CD4-positive, alpha-beta T cell (primary cell): Measurements from ENCODE around the gene KCNIP4. TPM values are rescaled to one million over a fixed set of nuclear protein-coding genes. Genes with fewer than 3 reads are reported as not detected.

Experiments
- ATAC-seq: fragments of 200-7000 bp; cut with Tn5 transposase; one replicate; pipeline ENCODE4 v1.10.0; 2022; ENCODE audit warnings: mild to moderate bottlenecking; ENCODE audit not compliant: poor library complexity
- CTCF ChIA-PET: fragments of 350-600 bp; sonication (Branson Sonifier 250); formaldehyde crosslinking; loops from one replicate; lab custom pipeline; 2021; ENCODE audit warnings: antibody characterized with exemption, inconsistent platforms; lab: Charles Lee
- POLR2A ChIA-PET: fragments of 350-600 bp; sonication (Branson Sonifier 250); formaldehyde crosslinking; loops from one replicate; lab custom pipeline; 2021; ENCODE audit warnings: antibody characterized with exemption, inconsistent platforms; lab: Charles Lee
- DNase-seq, 14 experiments: peaks; one replicate each; pipeline ENCODE4 v3.0.0-alpha.2; 2013 to 2020; ENCODE audit warnings: mixed read lengths in 2 of 14
- H3K27ac ChIP-seq, 2 donors: one replicate each; pipeline versions ENCODE4 v1.5.1 to v1.7.0; 2013; ENCODE audit warnings: low read length in 2 of 2, low read depth in 1 of 2, mild to moderate bottlenecking in 1 of 2
- H3K27me3 ChIP-seq, 2 experiments: 1 replicate in 1 of 2; 2 replicates in 1 of 2; pipeline versions ENCODE4 v1.6.1 to v1.7.0; 2013; ENCODE audit warnings: low read length in 2 of 2, control low read depth in 1 of 2, mild to moderate bottlenecking in 1 of 2, moderate library complexity in 1 of 2; ENCODE audit not compliant: insufficient read depth in 2 of 2, control insufficient read depth in 1 of 2
- H3K36me3 ChIP-seq: one replicate; pipeline ENCODE4 v1.6.1; 2013; ENCODE audit warnings: low read length, control low read depth; ENCODE audit not compliant: insufficient read depth
- H3K4me1 ChIP-seq: one replicate; pipeline ENCODE4 v1.6.1; 2013; ENCODE audit warnings: low read length, control low read depth; ENCODE audit not compliant: insufficient read depth
- H3K4me3 ChIP-seq: one replicate; pipeline ENCODE4 v1.5.1; 2013; ENCODE audit warnings: mild to moderate bottlenecking, low read length, moderate library complexity
- H3K9me3 ChIP-seq, 2 experiments: 1 replicate in 1 of 2; 2 replicates in 1 of 2; pipeline versions ENCODE4 v1.6.1 to v1.7.0; 2013; ENCODE audit warnings: low read length in 2 of 2, mild to moderate bottlenecking in 2 of 2, control low read depth in 1 of 2, moderate library complexity in 1 of 2; ENCODE audit not compliant: control insufficient read depth in 1 of 2, insufficient read depth in 1 of 2
- H3K27ac Mint-ChIP-seq: one replicate; pipeline ENCODE4 v1.8.0; 2020; ENCODE audit warnings: mixed read lengths
- H3K27me3 Mint-ChIP-seq: one replicate; pipeline ENCODE4 v1.8.0; 2021; ENCODE audit warnings: mixed read lengths
- H3K36me3 Mint-ChIP-seq: one replicate; pipeline ENCODE4 v1.8.0; 2021; ENCODE audit warnings: low read depth, mixed read lengths
- H3K4me1 Mint-ChIP-seq: one replicate; pipeline ENCODE4 v1.8.0; 2021; ENCODE audit warnings: low read depth, mixed read lengths
- H3K4me3 Mint-ChIP-seq: one replicate; pipeline ENCODE4 v1.8.0; 2020; ENCODE audit warnings: mild to moderate bottlenecking, mixed read lengths
- H3K9me3 Mint-ChIP-seq: one replicate; pipeline ENCODE4 v1.8.0; 2020; ENCODE audit warnings: mixed read lengths
- intact Hi-C, 2 experiments: fragments of 100-400 bp; cut with DNase I in 1 of 2; cut with micrococcal nuclease in 1 of 2; formaldehyde crosslinking; loops; one replicate each; pipeline versions ENCODE4 v1.15.1 to v1.9.0; 2023 to 2025; cut with DNase I, micrococcal nuclease
- total RNA-seq, 174 experiments: library from RNA in 2 of 174; stranded (reverse) in 2 of 174; gene quantifications; one replicate each; pipeline ENCODE4 v1.2.3 and lab custom pipeline; 2021 to 2026
- TF ChIP-seq, protein P1 (sequence below): fragments of 200-600 bp; IDR thresholded peaks from one replicate; pipeline ENCODE4 v1.8.0; 2022; ENCODE audit warnings: antibody characterized with exemption, mild to moderate bottlenecking

Gene KCNIP4
- total RNA-seq, 2 experiments from 2014 or later, result not detected

- POLR2A ChIA-PET, result no interaction called here
- Mint-ChIP-seq H3K4me3 (no peak overlapping the region), H3K27me3 (no peaks in the 10 kb centered on the region), H3K27ac (no peak overlapping the region), H3K9me3 (no peaks in the 10 kb centered on the region), H3K4me1 (no peaks in the 10 kb centered on the region), H3K36me3 (no peaks in the 10 kb centered on the region)
- ATAC-seq, result no peak
- H3K9me3 ChIP-seq, result no peaks in the 10 kb centered on the region
- no peak overlapping the region for H3K4me3 ChIP-seq
- CTCF ChIA-PET, result interaction anchor here (0.5 kb wide), 1 partner anchor 1688 kb away, joined by 3 read pairs; no protein-coding TSS in a partner anchor
- H3K27me3 ChIP-seq, result no peaks in the 10 kb centered on the region
- DNase-seq, result no peak
- TF ChIP-seq, protein P1, sequence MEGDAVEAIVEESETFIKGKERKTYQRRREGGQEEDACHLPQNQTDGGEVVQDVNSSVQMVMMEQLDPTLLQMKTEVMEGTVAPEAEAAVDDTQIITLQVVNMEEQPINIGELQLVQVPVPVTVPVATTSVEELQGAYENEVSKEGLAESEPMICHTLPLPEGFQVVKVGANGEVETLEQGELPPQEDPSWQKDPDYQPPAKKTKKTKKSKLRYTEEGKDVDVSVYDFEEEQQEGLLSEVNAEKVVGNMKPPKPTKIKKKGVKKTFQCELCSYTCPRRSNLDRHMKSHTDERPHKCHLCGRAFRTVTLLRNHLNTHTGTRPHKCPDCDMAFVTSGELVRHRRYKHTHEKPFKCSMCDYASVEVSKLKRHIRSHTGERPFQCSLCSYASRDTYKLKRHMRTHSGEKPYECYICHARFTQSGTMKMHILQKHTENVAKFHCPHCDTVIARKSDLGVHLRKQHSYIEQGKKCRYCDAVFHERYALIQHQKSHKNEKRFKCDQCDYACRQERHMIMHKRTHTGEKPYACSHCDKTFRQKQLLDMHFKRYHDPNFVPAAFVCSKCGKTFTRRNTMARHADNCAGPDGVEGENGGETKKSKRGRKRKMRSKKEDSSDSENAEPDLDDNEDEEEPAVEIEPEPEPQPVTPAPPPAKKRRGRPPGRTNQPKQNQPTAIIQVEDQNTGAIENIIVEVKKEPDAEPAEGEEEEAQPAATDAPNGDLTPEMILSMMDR, result no peak
- no peaks in the 10 kb centered on the region for H3K36me3 ChIP-seq
- no peaks in the 10 kb centered on the region for H3K4me1 ChIP-seq
- intact Hi-C loops, result no loop called here
- no peak overlapping the region for H3K27ac ChIP-seq
Observed at GRCh38 chr4:21709031-21709430, 239.5 kb downstream of the KCNIP4 start.

DNA sequence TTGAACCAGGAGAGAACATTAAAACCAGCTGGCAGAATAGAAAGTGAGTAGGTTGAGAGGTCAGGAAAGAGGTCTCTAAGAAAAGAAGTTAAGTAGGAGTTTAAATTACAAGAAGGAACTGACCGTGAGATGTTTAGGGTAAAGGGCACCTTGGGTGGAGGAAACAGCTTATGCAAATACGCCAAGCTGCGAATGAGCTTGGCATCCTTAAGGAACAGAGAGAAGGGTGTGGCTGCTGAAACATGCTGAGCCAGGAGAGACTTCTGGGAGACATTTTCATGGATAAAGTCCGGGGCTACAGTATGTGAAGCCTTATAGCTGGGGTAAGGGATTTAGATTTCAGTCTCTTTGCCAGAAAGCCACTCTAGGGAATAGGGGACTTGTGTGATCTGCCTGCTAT lies 249.1 kb downstream of the KCNIP4 start:
- ChIA-PET POLR2A (no interaction called here), CTCF (no interaction called here)
- no peak overlapping the region for H3K27ac Mint-ChIP-seq
- no peaks in the 10 kb centered on the region for H3K4me1 Mint-ChIP-seq
- no peaks in the 10 kb centered on the region for H3K9me3 Mint-ChIP-seq
- Histone ChIP-seq H3K4me1 (no peaks in the 10 kb centered on the region), H3K27me3 (no peaks in the 10 kb centered on the region), H3K9me3 (no peaks in the 10 kb centered on the region), H3K27ac (no peak overlapping the region), H3K4me3 (no peak overlapping the region), H3K36me3 (no peaks in the 10 kb centered on the region)
- intact Hi-C loops, result no loop called here
- ATAC-seq (no peak), DNase-seq (no peak)
- no peaks in the 10 kb centered on the region for H3K36me3 Mint-ChIP-seq
- H3K27me3 Mint-ChIP-seq, result no peaks in the 10 kb centered on the region
- H3K4me3 Mint-ChIP-seq, result no peak overlapping the region
- TF ChIP-seq, protein P1, result no peak

DNA sequence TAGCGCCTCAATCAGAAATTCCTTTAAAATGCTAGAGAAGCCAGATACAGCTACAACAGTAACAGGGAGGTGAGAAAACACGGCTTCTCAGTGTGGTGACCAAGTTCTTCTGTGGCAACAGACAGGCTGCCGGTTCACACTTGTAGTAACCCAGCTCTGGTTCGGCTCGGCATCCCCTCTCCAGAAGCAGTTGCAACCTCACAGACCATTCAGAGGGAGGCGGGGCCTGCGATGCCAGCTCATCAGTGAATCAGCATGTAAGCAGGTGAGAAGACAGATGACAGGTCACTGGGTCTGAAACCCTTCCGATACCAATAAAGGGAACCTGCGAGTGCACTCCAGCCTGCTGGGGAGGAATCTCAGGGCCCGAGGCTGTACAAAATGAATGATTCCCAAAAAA lies 251.0 kb downstream of the KCNIP4 start:
- Histone ChIP-seq H3K27me3 (no peaks in the 10 kb centered on the region), H3K4me3 (no peak overlapping the region), H3K4me1 (no peaks in the 10 kb centered on the region), H3K36me3 (no peaks in the 10 kb centered on the region), H3K27ac (no peak overlapping the region), H3K9me3 (no peaks in the 10 kb centered on the region)
- ATAC-seq (no peak), DNase-seq (no peak)
- Mint-ChIP-seq H3K9me3 (no peaks in the 10 kb centered on the region), H3K27ac (no peak overlapping the region), H3K36me3 (no peaks in the 10 kb centered on the region), H3K4me3 (no peak overlapping the region), H3K27me3 (no peaks in the 10 kb centered on the region), H3K4me1 (no peaks in the 10 kb centered on the region)
- TF ChIP-seq, protein P1, result no peak
- ChIA-PET POLR2A (no interaction called here), CTCF (interaction anchor here (0.7 kb wide), 1 partner anchor 13 kb away, joined by 4 read pairs; no protein-coding TSS in a partner anchor)
- intact Hi-C loops, result no loop called here
